SK-N-MC (cell line): Measurements from ENCODE around the gene CARD19.

Source experiments
- EZH2 ChIP-seq: fragments of 200-600 bp; sonication (generic); IDR thresholded peaks from one replicate; pipeline ENCODE4 v1.6.1; 2017; ENCODE audit warnings: antibody characterized with exemption
- FOXP2 ChIP-seq: optimal IDR thresholded peaks from 2 replicates; pipeline ENCODE3; 2011; ENCODE audit warnings: mild to moderate bottlenecking, moderate library complexity; ENCODE audit not compliant: insufficient read depth; ENCODE audit errors: extremely low read length, control extremely low read depth
- POLR2AphosphoS5 ChIP-seq: IDR thresholded peaks from 2 replicates; pipeline ENCODE4 v1.6.1; 2012; ENCODE audit warnings: mild to moderate bottlenecking, low read depth, low read length, borderline replicate concordance

DNA sequence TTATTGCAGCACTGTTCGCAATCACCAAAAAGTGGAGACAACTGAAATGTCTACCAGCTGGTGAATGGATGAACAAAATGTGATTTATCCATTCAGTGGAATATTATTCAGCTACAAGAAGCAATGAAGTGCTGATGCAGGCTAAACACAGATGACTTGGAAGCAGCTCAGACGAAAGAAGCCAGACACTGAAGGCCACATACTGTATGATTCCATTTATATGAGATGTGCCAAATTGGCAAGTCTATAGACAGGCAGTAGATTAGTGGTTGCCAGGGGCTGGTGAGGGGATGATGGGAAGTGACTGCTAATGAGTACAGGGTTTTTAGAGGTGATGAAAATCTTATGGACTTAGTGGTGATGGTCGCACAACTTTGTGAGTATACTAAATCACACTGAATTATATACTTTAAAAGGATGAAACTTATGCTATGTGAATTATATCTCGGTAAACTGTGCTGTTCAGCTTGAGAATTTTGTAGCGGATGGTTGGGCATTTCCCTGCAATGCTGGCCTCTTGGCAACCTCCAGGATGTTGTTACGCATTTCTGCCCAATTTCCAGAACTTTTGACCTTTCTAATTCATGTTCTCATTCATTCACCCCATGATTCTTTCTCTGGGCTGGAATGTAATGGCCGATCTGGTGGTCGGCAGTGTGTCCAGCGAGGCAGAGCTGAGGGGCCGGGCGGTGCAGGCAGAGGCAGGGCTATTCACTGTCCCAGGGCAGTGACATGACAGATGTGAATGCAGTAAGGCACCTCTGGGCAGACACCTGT, 66.0 kb downstream of the CARD19 start:
- TF ChIP-seq POLR2AphosphoS5 = no peak
- no peak for TF ChIP-seq EZH2
- no peak for TF ChIP-seq FOXP2
